Measurements from ENCODE around the gene LRRC36.

DNA sequence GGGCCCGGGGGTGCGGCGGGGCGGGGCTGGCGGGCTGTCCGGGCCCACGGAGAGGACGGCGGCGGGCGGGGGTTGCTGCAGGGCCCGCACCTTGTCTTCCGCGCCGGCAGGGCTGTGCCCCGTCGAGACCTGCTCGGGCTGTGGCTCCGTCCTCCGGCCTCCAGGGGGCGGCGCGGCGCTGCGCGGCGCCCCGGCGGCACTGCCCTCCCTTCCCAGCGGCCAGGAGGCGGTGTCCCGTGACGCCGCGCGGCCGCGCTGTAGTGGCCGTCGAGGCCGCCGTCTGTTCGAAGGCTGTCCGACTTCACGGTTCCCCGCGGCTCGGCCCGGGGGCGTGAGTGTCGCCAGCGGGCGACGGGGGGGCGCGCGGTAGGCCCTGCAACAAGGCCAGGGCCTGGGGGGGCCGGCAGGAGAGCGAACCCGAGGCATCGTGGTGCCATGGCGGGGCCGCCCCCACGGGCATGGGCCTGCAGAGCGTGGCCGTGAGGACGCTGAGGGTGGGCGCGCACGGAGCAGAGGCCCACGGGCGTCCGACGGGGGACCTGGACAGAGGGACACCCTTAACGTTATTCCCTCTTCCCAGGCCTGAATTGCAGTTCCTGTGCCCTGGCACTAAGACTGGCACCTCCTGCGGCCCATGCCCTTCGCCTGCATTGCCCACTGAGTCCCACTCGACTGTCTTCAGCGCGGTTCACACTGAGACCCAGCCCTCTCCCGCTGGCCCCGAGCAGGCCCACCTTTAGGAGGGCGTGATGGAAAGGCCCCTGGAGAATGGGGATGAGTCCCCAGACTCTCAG is 47.1 kb upstream of the LRRC36 start, which contains the start of gene PLEKHG4:
- TF ChIP-seq CTCF (IDR thresholded peaks at IDR 0.05): peak; percentile 58 to 95
- TF ChIP-seq POLR2A (IDR thresholded peaks at IDR 0.05): no peak
